GM21576 (cell line): ENCODE data around the gene RAPGEF6.
"Not testable (repeated sequence)": the region's sequence is repeated elsewhere in the genome, so short reads cannot be mapped to it uniquely, and the experiment has no call there.

ENCODE experiments used
- ATAC-seq: cut with Tn5 transposase; IDR thresholded peaks from one replicate; pipeline ENCODE4 v1.9.1; 2021; ENCODE audit warnings: mild to moderate bottlenecking, moderate library complexity; ENCODE audit not compliant: unreplicated experiment

The RAPGEF6 gene

GRCh38 chr5:131644370-131644769, 9.3 kb upstream of the RAPGEF6 start:
- no peak for ATAC-seq

- no peak for ATAC-seq
Measured at GRCh38 chr5:131641494-131641893, 6.5 kb upstream of the RAPGEF6 start.

- peak; percentile 69 for ATAC-seq
Measured at GRCh38 chr5:131640043-131640856, 5.2 kb upstream of the RAPGEF6 start.

- ATAC-seq, result no peak
Measured at GRCh38 chr5:131639148-131639547, 4.1 kb upstream of the RAPGEF6 start.

- ATAC-seq, result no peak
Measured at GRCh38 chr5:131637694-131638093, 2.7 kb upstream of the RAPGEF6 start.

- ATAC-seq, result no peak
Measured at GRCh38 chr5:131635684-131636572, 899 bp upstream of the RAPGEF6 start.

GRCh38 chr5:131634666-131634995, 398 bp downstream of the RAPGEF6 start:
- ATAC-seq, result peak; percentile 20

- no peak for ATAC-seq
Measured at GRCh38 chr5:131634238-131634637, 791 bp downstream of the RAPGEF6 start.

- no peak for ATAC-seq
Measured at GRCh38 chr5:131633830-131634229, 1.2 kb downstream of the RAPGEF6 start.

GRCh38 chr5:131630963-131631350, 4.1 kb downstream of the RAPGEF6 start:
- no peak for ATAC-seq

GRCh38 chr5:131630208-131630962, 4.6 kb downstream of the RAPGEF6 start:
- ATAC-seq, result no peak

GRCh38 chr5:131628990-131629389, 6.0 kb downstream of the RAPGEF6 start:
- no peak for ATAC-seq

GRCh38 chr5:131627207-131627865, 7.7 kb downstream of the RAPGEF6 start:
- no peak for ATAC-seq

GRCh38 chr5:131622633-131623032, 12.4 kb downstream of the RAPGEF6 start:
- no peak for ATAC-seq

GRCh38 chr5:131621164-131621563, 13.9 kb downstream of the RAPGEF6 start:
- ATAC-seq, result not testable (repeated sequence)

GRCh38 chr5:131619102-131619501, 15.9 kb downstream of the RAPGEF6 start:
- ATAC-seq, result no peak

GRCh38 chr5:131617140-131617822, 17.7 kb downstream of the RAPGEF6 start:
- no peak for ATAC-seq

GRCh38 chr5:131615957-131616356, 19.1 kb downstream of the RAPGEF6 start:
- ATAC-seq, result no peak

- no peak for ATAC-seq
Measured at GRCh38 chr5:131613423-131613822, 21.6 kb downstream of the RAPGEF6 start.

- no peak for ATAC-seq
Measured at GRCh38 chr5:131611064-131611381, 24.0 kb downstream of the RAPGEF6 start.
